GM21381 (cell line): ENCODE results near the gene DCST2.

Source experiments
- ATAC-seq: cut with Tn5 transposase; IDR thresholded peaks from one replicate; pipeline ENCODE4 v1.9.1; 2021; ENCODE audit warnings: mild to moderate bottlenecking, moderate library complexity; ENCODE audit not compliant: unreplicated experiment

Gene DCST2

GRCh38 chr1:155030243-155030795 is 3.3 kb downstream of the DCST2 start:
- ATAC-seq, result no peak

- ATAC-seq, result no peak
These were observed 3.9 kb downstream of the DCST2 start for GRCh38 chr1:155029513-155030242.

- no peak for ATAC-seq
These were observed 7.0 kb downstream of the DCST2 start for GRCh38 chr1:155026588-155026987.

- no peak for ATAC-seq
These were observed 7.4 kb downstream of the DCST2 start for GRCh38 chr1:155026154-155026553.

- no peak for ATAC-seq
These were observed 9.3 kb downstream of the DCST2 start for GRCh38 chr1:155024315-155024714.

GRCh38 chr1:155023627-155024026 is 10.0 kb downstream of the DCST2 start:
- no peak for ATAC-seq

GRCh38 chr1:155022927-155023236 is 10.7 kb downstream of the DCST2 start:
- no peak for ATAC-seq

- ATAC-seq, result no peak
These were observed 11.2 kb downstream of the DCST2 start for GRCh38 chr1:155022136-155022926.

- ATAC-seq, result no peak
These were observed 14.0 kb downstream of the DCST2 start for GRCh38 chr1:155019377-155020245.

- ATAC-seq, result no peak
These were observed 14.8 kb downstream of the DCST2 start for GRCh38 chr1:155018617-155019348.

- ATAC-seq, result no peak
These were observed 15.7 kb downstream of the DCST2 start for GRCh38 chr1:155017946-155018316.

GRCh38 chr1:155017041-155017945 is 16.3 kb downstream of the DCST2 start:
- peak; percentile 78 for ATAC-seq

GRCh38 chr1:155016231-155016831 is 17.2 kb downstream of the DCST2 start:
- ATAC-seq, result no peak

- no peak for ATAC-seq
These were observed 17.9 kb downstream of the DCST2 start for GRCh38 chr1:155015527-155016230.

GRCh38 chr1:155014709-155015508 is 18.7 kb downstream of the DCST2 start:
- no peak for ATAC-seq

- ATAC-seq, result no peak
These were observed 19.9 kb downstream of the DCST2 start for GRCh38 chr1:155013632-155014031.

- no peak for ATAC-seq
These were observed 20.6 kb downstream of the DCST2 start for GRCh38 chr1:155012776-155013602.
